ENCODE data around the gene NSDHL. TPM values are rescaled to one million over a fixed set of nuclear protein-coding genes. Genes with fewer than 3 reads are reported as not detected.

NSDHL gene
- polyA plus RNA-seq, 3 donors: 8.2 to 21.3 (median 19.9) TPM

DNA sequence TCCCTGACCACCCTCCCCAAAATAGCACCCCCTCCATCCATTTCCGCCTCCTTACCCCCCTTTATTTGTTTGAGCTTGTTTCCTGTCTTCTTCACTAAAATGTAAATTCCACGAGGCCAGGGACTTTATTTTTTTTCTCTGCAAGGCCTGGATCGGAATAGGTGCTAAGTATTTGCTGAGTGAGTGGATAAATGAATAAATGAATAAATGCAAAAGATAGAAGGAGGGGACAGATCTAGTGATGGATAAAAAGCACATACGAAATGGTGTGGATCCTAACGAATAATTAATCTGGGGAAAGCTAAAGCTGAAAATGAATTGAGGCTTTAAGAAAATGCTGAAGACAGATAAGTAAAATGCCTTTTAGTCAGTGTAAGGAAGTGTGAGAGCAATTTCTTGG is 12.5 kb upstream of the NSDHL start:
- DNase-seq: no peak
- Mint-ChIP-seq H3K4me3 (no peak overlapping the region), H3K27ac (peak overlapping the region in 1 of 7 donors; percentile 36), H3K27me3 (ENCODE audit: low read depth in 3 of 3) (peaks cover 2 to 21% (median 6%) of the 10 kb centered on the region in 3 donors), H3K36me3 (no peaks in the 10 kb centered on the region), H3K4me1 (no peaks in the 10 kb centered on the region), H3K9me3 (no peaks in the 10 kb centered on the region)
- TF ChIP-seq, protein P1, sequence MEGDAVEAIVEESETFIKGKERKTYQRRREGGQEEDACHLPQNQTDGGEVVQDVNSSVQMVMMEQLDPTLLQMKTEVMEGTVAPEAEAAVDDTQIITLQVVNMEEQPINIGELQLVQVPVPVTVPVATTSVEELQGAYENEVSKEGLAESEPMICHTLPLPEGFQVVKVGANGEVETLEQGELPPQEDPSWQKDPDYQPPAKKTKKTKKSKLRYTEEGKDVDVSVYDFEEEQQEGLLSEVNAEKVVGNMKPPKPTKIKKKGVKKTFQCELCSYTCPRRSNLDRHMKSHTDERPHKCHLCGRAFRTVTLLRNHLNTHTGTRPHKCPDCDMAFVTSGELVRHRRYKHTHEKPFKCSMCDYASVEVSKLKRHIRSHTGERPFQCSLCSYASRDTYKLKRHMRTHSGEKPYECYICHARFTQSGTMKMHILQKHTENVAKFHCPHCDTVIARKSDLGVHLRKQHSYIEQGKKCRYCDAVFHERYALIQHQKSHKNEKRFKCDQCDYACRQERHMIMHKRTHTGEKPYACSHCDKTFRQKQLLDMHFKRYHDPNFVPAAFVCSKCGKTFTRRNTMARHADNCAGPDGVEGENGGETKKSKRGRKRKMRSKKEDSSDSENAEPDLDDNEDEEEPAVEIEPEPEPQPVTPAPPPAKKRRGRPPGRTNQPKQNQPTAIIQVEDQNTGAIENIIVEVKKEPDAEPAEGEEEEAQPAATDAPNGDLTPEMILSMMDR (IDR thresholded peaks at IDR 0.05): no peak
- no peak overlapping the region for H2AFZ ChIP-seq (ENCODE audit: insufficient read depth, low read depth, low read length, poor library complexity, severe bottlenecking)
- H4K20me1 ChIP-seq (ENCODE audit: insufficient read depth, low read length): no peaks in the 10 kb centered on the region
- no peaks in the 10 kb centered on the region for H3K79me2 ChIP-seq (ENCODE audit: insufficient read depth, low read length)
- no peaks in the 10 kb centered on the region for H3K9me3 ChIP-seq (replicated peaks in 1 of 2; ENCODE audit: control insufficient read depth in 1 of 2, insufficient read depth in 1 of 2, low read length in 2 of 2)
- no peak overlapping the region for H3K4me2 ChIP-seq (replicated peaks; ENCODE audit: extremely low read depth, low read length, poor library complexity, severe bottlenecking)
- 100% methylated on average over 1 of the region's 5 CpGs for WGBS (ENCODE audit: insufficient coverage)
- H3K9ac ChIP-seq (ENCODE audit: insufficient read depth, low read length, poor library complexity, severe bottlenecking): no peak overlapping the region
- no peak overlapping the region for H3K27ac ChIP-seq (ENCODE audit: low read depth in 1 of 2, low read length in 2 of 2)
- no peaks in the 10 kb centered on the region for H3K4me1 ChIP-seq (ENCODE audit: control insufficient read depth in 1 of 2, insufficient read depth in 2 of 2, low read length in 2 of 2)
- intact Hi-C loops (cut with micrococcal nuclease): no loop called here
- H3K4me3 ChIP-seq (replicated peaks in 1 of 3; ENCODE audit: low read depth in 2 of 3, low read length in 3 of 3): no peak overlapping the region
- peaks cover 0 to 7% of the 10 kb centered on the region in 2 donors for H3K27me3 ChIP-seq (ENCODE audit: control insufficient read depth in 2 of 2, insufficient read depth in 2 of 2, low read length in 2 of 2)
- no peaks in the 10 kb centered on the region for H3K36me3 ChIP-seq (replicated peaks in 1 of 2; ENCODE audit: control insufficient read depth in 1 of 2, insufficient read depth in 2 of 2, low read length in 2 of 2)

DNA sequence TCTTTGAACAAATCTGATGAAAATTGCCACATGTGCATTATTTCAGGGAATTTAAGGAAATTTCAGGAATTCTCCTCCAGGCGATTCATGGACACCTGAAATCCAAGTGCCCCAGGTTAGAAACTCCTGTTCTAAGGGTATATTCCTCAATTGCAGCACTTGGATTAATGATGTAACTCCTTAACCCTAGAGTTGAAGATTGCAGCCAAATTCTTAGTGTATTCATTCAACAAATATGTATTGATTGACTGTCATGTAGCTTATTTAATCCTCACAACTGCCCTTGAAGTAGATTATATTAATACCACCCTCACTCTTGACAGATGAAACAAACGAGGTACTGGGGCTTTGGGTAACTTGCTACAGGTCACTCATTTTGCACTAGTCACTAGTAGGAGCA is 11.6 kb upstream of the NSDHL start:
- Histone ChIP-seq H2AFZ (ENCODE audit: insufficient read depth, low read depth, low read length, poor library complexity, severe bottlenecking) (no peak overlapping the region), H4K20me1 (ENCODE audit: insufficient read depth, low read length) (no peaks in the 10 kb centered on the region), H3K9ac (ENCODE audit: insufficient read depth, low read length, poor library complexity, severe bottlenecking) (no peak overlapping the region), H3K9me3 (replicated peaks in 1 of 2; ENCODE audit: control insufficient read depth in 1 of 2, insufficient read depth in 1 of 2, low read length in 2 of 2) (no peaks in the 10 kb centered on the region), H3K4me2 (replicated peaks; ENCODE audit: extremely low read depth, low read length, poor library complexity, severe bottlenecking) (no peak overlapping the region), H3K4me3 (replicated peaks in 1 of 3; ENCODE audit: low read depth in 2 of 3, low read length in 3 of 3) (no peak overlapping the region), H3K27ac (ENCODE audit: low read depth in 1 of 2, low read length in 2 of 2) (no peak overlapping the region), H3K4me1 (ENCODE audit: control insufficient read depth in 1 of 2, insufficient read depth in 2 of 2, low read length in 2 of 2) (no peaks in the 10 kb centered on the region), H3K79me2 (ENCODE audit: insufficient read depth, low read length) (no peaks in the 10 kb centered on the region), H3K36me3 (replicated peaks in 1 of 2; ENCODE audit: control insufficient read depth in 1 of 2, insufficient read depth in 2 of 2, low read length in 2 of 2) (no peaks in the 10 kb centered on the region), H3K27me3 (ENCODE audit: control insufficient read depth in 2 of 2, insufficient read depth in 2 of 2, low read length in 2 of 2) (peaks cover 0 to 7% of the 10 kb centered on the region in 2 donors)
- TF ChIP-seq, protein P1 (IDR thresholded peaks at IDR 0.05): no peak
- intact Hi-C loops (cut with micrococcal nuclease): no loop called here
- no peak overlapping the region for H3K4me3 Mint-ChIP-seq
- H3K27me3 Mint-ChIP-seq (ENCODE audit: low read depth in 3 of 3): peaks cover 2 to 16% (median 4%) of the 10 kb centered on the region in 3 donors
- no peaks in the 10 kb centered on the region for H3K36me3 Mint-ChIP-seq
- H3K9me3 Mint-ChIP-seq: no peaks in the 10 kb centered on the region
- no peak overlapping the region for H3K27ac Mint-ChIP-seq
- WGBS (ENCODE audit: insufficient coverage): no CpG with 5 or more reads among the region's 2 CpGs
- no peaks in the 10 kb centered on the region for H3K4me1 Mint-ChIP-seq
- no peak for DNase-seq
